Large intestine (tissue), 3 donors: ENCODE data around the gene COG2. TPM values are rescaled to one million over a fixed set of nuclear protein-coding genes. Genes with fewer than 3 reads are reported as not detected.
A peak's percentile ranks its signal among the peaks of the same experiment; 100 is the strongest.

ENCODE experiments used
- DNase-seq, 2 donors: peaks; one replicate each; pipeline versions ENCODE4 v3.0.0 to v3.0.0-alpha.2; 2013
- H3K27ac ChIP-seq: one replicate; pipeline ENCODE4 v1.5.1; 2013; ENCODE audit warnings: low read length
- H3K27me3 ChIP-seq: 2 replicates; pipeline ENCODE4 v1.6.1; 2013; ENCODE audit warnings: low read length; ENCODE audit not compliant: control insufficient read depth, insufficient read depth
- H3K36me3 ChIP-seq: 2 replicates; pipeline ENCODE4 v1.6.1; 2013; ENCODE audit warnings: low read length; ENCODE audit not compliant: control insufficient read depth, insufficient read depth
- H3K4me1 ChIP-seq: one replicate; pipeline ENCODE4 v1.6.1; 2013; ENCODE audit warnings: low read length; ENCODE audit not compliant: control insufficient read depth, insufficient read depth
- H3K4me3 ChIP-seq: one replicate; pipeline ENCODE4 v1.5.1; 2013; ENCODE audit warnings: low read length
- H3K9me3 ChIP-seq: one replicate; pipeline ENCODE4 v1.6.1; 2013; ENCODE audit warnings: mild to moderate bottlenecking, low read depth, low read length, moderate library complexity; ENCODE audit not compliant: control insufficient read depth
- WGBS: methylation state at CpG from one replicate; pipeline ENCODE4 v1.1.5; 2013; ENCODE audit warnings: low lambda C conversion rate; ENCODE audit not compliant: insufficient coverage; 5-methylcytosine and 5-hydroxymethylcytosine counted together
- polyA plus RNA-seq: library from polyadenylated mRNA; unstranded; fragments of 120-200 nt; gene quantifications from one replicate; pipeline ENCODE4 v1.2.1, GENCODE V29; 2013

The COG2 gene
- polyA plus RNA-seq, 1 donor, result 32.7 TPM

- Histone ChIP-seq H3K4me1 (peaks cover 47% of the 10 kb centered on the region), H3K9me3 (no peaks in the 10 kb centered on the region), H3K27ac (no peak overlapping the region), H3K36me3 (peaks cover 44% of the 10 kb centered on the region), H3K27me3 (no peaks in the 10 kb centered on the region), H3K4me3 (no peak overlapping the region)
- DNase-seq, result no peak
- 100% methylated on average over 1 of the region's 9 CpGs for WGBS
These were observed 63.9 kb downstream of the COG2 start for GRCh38 chr1:230706020-230706699.

GRCh38 chr1:230706887-230707731 lies 64.8 kb downstream of the COG2 start:
- no peak overlapping the region for H3K4me3 ChIP-seq
- H3K36me3 ChIP-seq, result peaks cover 36% of the 10 kb centered on the region
- no CpG with 5 or more reads among the region's 20 CpGs for WGBS
- H3K4me1 ChIP-seq, result peaks cover 41% of the 10 kb centered on the region
- H3K27ac ChIP-seq, result no peak overlapping the region
- no peaks in the 10 kb centered on the region for H3K9me3 ChIP-seq
- H3K27me3 ChIP-seq, result no peaks in the 10 kb centered on the region
- no peak for DNase-seq

GRCh38 chr1:230707732-230708630 lies 65.7 kb downstream of the COG2 start:
- DNase-seq, result peak in 1 of 2 donors; percentile 14
- Histone ChIP-seq H3K36me3 (peaks cover 36% of the 10 kb centered on the region), H3K27ac (peak overlapping the region; percentile 88)

GRCh38 chr1:230708631-230709580 lies 66.6 kb downstream of the COG2 start:
- peak; percentile 98 to 99 for DNase-seq
- H3K4me1 ChIP-seq, result peaks cover 34% of the 10 kb centered on the region
- H3K36me3 ChIP-seq, result peaks cover 36% of the 10 kb centered on the region
- H3K27me3 ChIP-seq, result no peaks in the 10 kb centered on the region
- WGBS, result no CpG with 5 or more reads among the region's 16 CpGs
- peak overlapping the region; percentile 94 for H3K27ac ChIP-seq
- no peaks in the 10 kb centered on the region for H3K9me3 ChIP-seq
- no peak overlapping the region for H3K4me3 ChIP-seq

More at GRCh38 chr1:230707732-230708630, 65.7 kb downstream of the COG2 start:
- whole genome bisulfite sequencing, result 90% methylated on average over 2 of the region's 22 CpGs
- Histone ChIP-seq H3K4me3 (no peak overlapping the region), H3K4me1 (peaks cover 40% of the 10 kb centered on the region), H3K9me3 (no peaks in the 10 kb centered on the region), H3K27me3 (no peaks in the 10 kb centered on the region)

GRCh38 chr1:230709619-230710542 lies 67.6 kb downstream of the COG2 start:
- Histone ChIP-seq H3K36me3 (peaks cover 30% of the 10 kb centered on the region), H3K4me1 (peaks cover 41% of the 10 kb centered on the region), H3K27me3 (no peaks in the 10 kb centered on the region), H3K9me3 (no peaks in the 10 kb centered on the region), H3K27ac (peak overlapping the region; percentile 94), H3K4me3 (no peak overlapping the region)
- DNase-seq, result peak in 1 of 2 donors; percentile 24
- no CpG with 5 or more reads among the region's 18 CpGs for WGBS

GRCh38 chr1:230710543-230710904 lies 68.2 kb downstream of the COG2 start:
- H3K27ac ChIP-seq, result no peak overlapping the region
- no peaks in the 10 kb centered on the region for H3K27me3 ChIP-seq
- H3K4me1 ChIP-seq, result peaks cover 47% of the 10 kb centered on the region
- no CpG with 5 or more reads among the region's 8 CpGs for WGBS
- no peak for DNase-seq
- no peak overlapping the region for H3K4me3 ChIP-seq
- H3K36me3 ChIP-seq, result peaks cover 24% of the 10 kb centered on the region
- H3K9me3 ChIP-seq, result no peaks in the 10 kb centered on the region

- H3K27ac ChIP-seq, result no peak overlapping the region
- H3K4me3 ChIP-seq, result no peak overlapping the region
- no peaks in the 10 kb centered on the region for H3K9me3 ChIP-seq
- no peaks in the 10 kb centered on the region for H3K27me3 ChIP-seq
- peaks cover 21% of the 10 kb centered on the region for H3K36me3 ChIP-seq
- WGBS, result 100% methylated on average over 1 of the region's 3 CpGs
- peaks cover 44% of the 10 kb centered on the region for H3K4me1 ChIP-seq
- no peak for DNase-seq
These were observed 69.0 kb downstream of the COG2 start for GRCh38 chr1:230711245-230711644.

GRCh38 chr1:230712470-230712942 lies 70.2 kb downstream of the COG2 start:
- 100% methylated on average over 1 of the region's 17 CpGs for WGBS
- peaks cover 39% of the 10 kb centered on the region for H3K4me1 ChIP-seq
- DNase-seq, result peak in 1 of 2 donors; percentile 17
- H3K36me3 ChIP-seq, result peaks cover 12% of the 10 kb centered on the region
- H3K9me3 ChIP-seq, result no peaks in the 10 kb centered on the region
- H3K27me3 ChIP-seq, result no peaks in the 10 kb centered on the region
- H3K27ac ChIP-seq, result no peak overlapping the region
- peak overlapping the region; percentile 54 for H3K4me3 ChIP-seq
